ENCODE measurements around the gene ARHGAP10.

The ARHGAP10 gene

GRCh38 chr4:148092316-148093014 is 360.6 kb downstream of the ARHGAP10 start:
- DNase-seq (ENCODE audit: low read depth) = no peak

DNA sequence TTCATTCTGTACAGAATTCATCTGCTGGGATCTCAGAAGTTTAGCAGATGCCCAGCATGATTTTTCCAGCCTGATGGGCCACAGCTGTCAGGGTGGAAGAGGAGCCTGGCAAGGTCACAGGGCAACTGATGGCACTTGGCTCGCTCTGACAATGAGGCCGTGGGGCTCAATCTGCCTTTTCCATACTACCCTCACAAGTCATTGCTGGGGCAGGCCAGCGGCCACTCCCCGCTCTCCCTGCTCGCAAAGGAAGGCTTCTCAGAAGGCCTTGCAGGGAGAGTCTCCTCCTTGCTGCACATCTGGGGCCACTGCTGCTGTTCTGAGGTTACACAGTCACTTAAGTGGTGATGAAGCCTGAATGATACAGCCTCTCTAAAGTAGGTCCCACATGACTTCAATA is 361.2 kb downstream of the ARHGAP10 start:
- no peak for DNase-seq (ENCODE audit: low read depth)

DNA sequence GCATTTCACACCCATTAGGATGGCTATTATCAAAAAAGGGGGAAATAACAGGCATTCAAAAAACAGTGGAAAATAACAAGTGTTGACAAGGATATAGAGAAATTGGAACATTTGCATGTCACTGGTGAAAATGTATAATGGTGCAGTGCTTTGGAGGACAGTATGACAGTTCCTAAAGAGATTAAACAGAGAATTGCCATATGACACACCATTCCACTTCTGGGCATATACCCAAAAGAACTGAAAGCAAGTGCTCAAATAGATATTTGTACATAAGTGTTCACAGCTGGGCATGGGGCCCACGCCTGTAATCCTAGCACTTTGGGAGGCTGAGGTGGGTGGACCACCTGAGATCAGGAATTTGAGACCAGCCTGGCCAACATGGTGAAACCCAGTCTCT is 362.3 kb downstream of the ARHGAP10 start:
- no peak for DNase-seq (ENCODE audit: low read depth)

GRCh38 chr4:148095346-148095923 is 363.5 kb downstream of the ARHGAP10 start:
- no peak for DNase-seq (ENCODE audit: low read depth)

GRCh38 chr4:148097801-148098200 is 365.9 kb downstream of the ARHGAP10 start:
- DNase-seq (ENCODE audit: low read depth) = no peak

DNA sequence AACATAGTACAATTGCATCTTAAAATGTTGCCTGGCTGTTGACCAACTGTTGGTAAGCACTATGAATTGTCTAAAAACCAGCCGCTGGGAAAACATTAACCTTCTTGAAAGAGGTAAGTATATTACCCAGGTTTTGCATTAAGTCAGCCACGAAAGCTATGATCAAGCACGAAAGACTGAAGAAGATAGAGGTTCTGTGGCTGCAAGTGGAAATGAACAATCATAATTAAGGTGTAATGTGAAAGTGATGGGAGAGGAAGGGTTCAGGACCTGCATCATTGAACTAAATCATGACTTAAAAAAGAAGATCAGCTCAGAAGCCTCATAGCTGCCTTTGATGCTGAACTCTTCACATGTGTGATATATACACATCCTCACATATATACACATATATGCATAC is 369.3 kb downstream of the ARHGAP10 start:
- DNase-seq (ENCODE audit: low read depth) = no peak

GRCh38 chr4:148101790-148102189 is 369.9 kb downstream of the ARHGAP10 start:
- no peak for DNase-seq (ENCODE audit: low read depth)

GRCh38 chr4:148103597-148104355 is 371.9 kb downstream of the ARHGAP10 start:
- no peak for DNase-seq (ENCODE audit: low read depth)

GRCh38 chr4:148108766-148109165 is 376.9 kb downstream of the ARHGAP10 start:
- no peak for DNase-seq (ENCODE audit: low read depth)

DNA sequence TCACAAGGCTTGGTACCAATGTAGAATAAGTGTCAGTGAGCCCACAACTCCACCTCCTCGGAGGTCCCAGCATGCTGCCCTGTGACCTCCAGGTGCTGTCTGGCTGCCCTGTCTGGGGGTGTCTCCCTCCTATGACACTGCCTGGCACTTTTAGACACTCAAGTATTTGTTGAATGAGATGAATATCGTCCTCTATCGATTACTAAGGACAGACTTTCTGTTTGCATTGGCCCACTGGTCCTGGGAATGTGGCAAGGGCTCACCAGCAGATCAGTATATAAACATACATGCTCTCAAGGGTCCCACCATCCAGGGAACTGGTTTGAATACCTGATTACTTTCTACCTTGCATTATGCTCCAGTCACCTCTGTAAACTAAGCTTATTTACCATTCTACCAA is 377.3 kb downstream of the ARHGAP10 start:
- no peak for DNase-seq (ENCODE audit: low read depth)

GRCh38 chr4:148110169-148110568 is 378.3 kb downstream of the ARHGAP10 start:
- DNase-seq (ENCODE audit: low read depth) = no peak

- no peak for DNase-seq (ENCODE audit: low read depth)
Observed at GRCh38 chr4:148112231-148112982, 380.5 kb downstream of the ARHGAP10 start.

- no peak for DNase-seq (ENCODE audit: low read depth)
Observed at GRCh38 chr4:148114436-148114835, 382.5 kb downstream of the ARHGAP10 start.

DNA sequence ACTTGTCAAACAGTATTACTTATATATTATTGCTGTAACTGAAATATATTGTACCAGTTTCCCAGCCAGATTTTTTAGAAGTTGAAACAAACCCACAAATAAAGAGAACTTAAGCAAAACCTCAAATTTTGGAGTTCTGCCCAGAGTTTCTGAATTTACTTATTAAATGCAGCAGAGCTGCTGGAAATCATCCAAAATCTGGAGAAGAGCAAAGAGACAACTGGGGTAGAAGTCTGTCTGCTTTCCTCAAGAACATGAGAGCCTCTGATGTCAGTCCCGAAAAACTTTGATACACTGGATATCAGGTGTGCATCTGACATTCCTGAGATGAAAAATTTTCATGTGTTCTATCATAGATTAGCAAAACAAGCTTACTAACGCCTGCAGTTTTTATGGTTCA is 384.4 kb downstream of the ARHGAP10 start:
- no peak for DNase-seq (ENCODE audit: low read depth)

GRCh38 chr4:148116969-148117368 is 385.1 kb downstream of the ARHGAP10 start:
- no peak for DNase-seq (ENCODE audit: low read depth)

- DNase-seq (ENCODE audit: low read depth) = no peak
Observed at GRCh38 chr4:148118179-148118578, 386.3 kb downstream of the ARHGAP10 start.

- DNase-seq (ENCODE audit: low read depth) = no peak
Observed at GRCh38 chr4:148118633-148119032, 386.7 kb downstream of the ARHGAP10 start.

DNA sequence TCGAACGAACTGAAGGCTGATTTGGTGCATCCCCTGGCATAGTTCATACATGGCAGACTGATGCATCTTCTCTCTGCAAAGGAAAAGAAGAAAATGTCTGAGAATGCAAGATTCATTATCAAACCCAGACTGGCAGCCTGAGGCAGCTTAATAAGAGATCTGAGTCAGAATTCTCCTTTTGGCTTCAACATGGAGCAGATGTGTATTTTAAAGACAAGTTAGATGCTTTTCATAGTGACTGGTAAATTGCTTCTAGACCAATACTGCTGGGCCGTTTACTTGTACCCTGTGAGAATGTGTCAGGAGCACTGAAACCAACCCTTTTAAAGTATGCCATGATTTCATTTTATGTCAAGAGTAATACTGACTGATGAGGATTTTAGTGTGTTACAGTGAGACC is 388.3 kb downstream of the ARHGAP10 start:
- no peak for DNase-seq (ENCODE audit: low read depth)

Data from CMK (cell line).